NCI-H82 treated with DMSO at 0.1 percent for 48 hours (cell line): ENCODE results near the gene ZNF428.
A peak's percentile ranks its signal among the peaks of the same experiment; 100 is the strongest.
"Not testable (repeated sequence)": the region's sequence is repeated elsewhere in the genome, so short reads cannot be mapped to it uniquely, and the experiment has no call there.

Source experiments
- DNase-seq: peaks from one replicate; lab custom pipeline; 2025; ENCODE audit not compliant: unreplicated experiment; lab: John Stamatoyannopoulos, UW

ZNF428 gene

GRCh38 chr19:43594710-43595604, 24.5 kb downstream of the ZNF428 start:
- DNase-seq: peak; percentile 21

- no peak for DNase-seq
Observed at GRCh38 chr19:43594081-43594697, 25.2 kb downstream of the ZNF428 start.

GRCh38 chr19:43592800-43593350, 26.6 kb downstream of the ZNF428 start:
- DNase-seq: no peak

- DNase-seq: no peak
Observed at GRCh38 chr19:43591904-43592772, 27.3 kb downstream of the ZNF428 start.

- DNase-seq: no peak
Observed at GRCh38 chr19:43589678-43590077, 29.8 kb downstream of the ZNF428 start.

- DNase-seq: no peak
Observed at GRCh38 chr19:43589277-43589676, 30.2 kb downstream of the ZNF428 start.

- DNase-seq: not testable (repeated sequence)
Observed at GRCh38 chr19:43587029-43587428, 32.4 kb downstream of the ZNF428 start.

GRCh38 chr19:43586346-43586745, 33.1 kb downstream of the ZNF428 start:
- DNase-seq: no peak

GRCh38 chr19:43584484-43584883, 34.9 kb downstream of the ZNF428 start:
- no peak for DNase-seq

- DNase-seq: no peak
Observed at GRCh38 chr19:43582495-43582894, 36.9 kb downstream of the ZNF428 start.

GRCh38 chr19:43581467-43581866, 38.0 kb downstream of the ZNF428 start:
- no peak for DNase-seq

GRCh38 chr19:43578787-43579186, 40.6 kb downstream of the ZNF428 start:
- no peak for DNase-seq

- DNase-seq: no peak
Observed at GRCh38 chr19:43575955-43576878, 43.2 kb downstream of the ZNF428 start.

GRCh38 chr19:43575156-43575950, 44.1 kb downstream of the ZNF428 start, which contains the start of the genes PINLYP and XRCC1:
TSS of gene PINLYP (plus strand) at chr19:43575801. CDS start at chr19:43577192, 1,391 bp downstream.
TSS of gene XRCC1 (minus strand) at chr19:43575527. CDS start at chr19:43575458, 69 bp downstream.
- DNase-seq: peak; percentile 96

GRCh38 chr19:43574424-43575155, 44.8 kb downstream of the ZNF428 start:
- peak; percentile 33 for DNase-seq

GRCh38 chr19:43572171-43572588, 47.2 kb downstream of the ZNF428 start:
- DNase-seq: no peak

GRCh38 chr19:43570174-43570791, 49.1 kb downstream of the ZNF428 start:
- DNase-seq: no peak

- DNase-seq: no peak
Observed at GRCh38 chr19:43569657-43570056, 49.8 kb downstream of the ZNF428 start.
